ENCODE data around the gene SMAD6.
A peak's percentile ranks its signal among the peaks of the same experiment; 100 is the strongest.

GRCh38 chr15:66830358-66830757 is 128.3 kb downstream of the SMAD6 start:
- no peak for TF ChIP-seq RAD21 (IDR thresholded peaks at IDR 0.05; ENCODE audit: low read length)
- no peak for TF ChIP-seq CTCF (conservative IDR thresholded peaks at IDR 0.05; ENCODE audit: low read depth, low read length)
- TF ChIP-seq POLR2A (IDR thresholded peaks at IDR 0.05; ENCODE audit: low read depth, low read length) = no peak
- 0 out of 2 replicates have a peak, but pooled peaks have one; percentile 15 for TF ChIP-seq FOS (IDR thresholded peaks at IDR 0.05; ENCODE audit: low read depth, low read length)
- TF ChIP-seq MAZ (IDR thresholded peaks at IDR 0.05; ENCODE audit: borderline replicate concordance, low read depth, low read length) = no peak
- TF ChIP-seq CHD1 (IDR thresholded peaks at IDR 0.05; ENCODE audit: low read depth, low read length) = no peak
- TF ChIP-seq USF2 (IDR thresholded peaks at IDR 0.05; ENCODE audit: low read depth, low read length) = no peak
- TF ChIP-seq BHLHE40 (IDR thresholded peaks at IDR 0.05; ENCODE audit: low read depth, low read length) = no peak
- TF ChIP-seq RCOR1 (IDR thresholded peaks at IDR 0.05; ENCODE audit: insufficient replicate concordance, low read length) = no peak

All from IMR-90 (cell line).